Activated effector memory CD4-positive, alpha-beta T cell treated with anti-CD3 and anti-CD28 coated beads, Interleukin-2, amount 50 U/mL, for 16 hours (primary cell): ENCODE results near the gene ANAPC2.
"Not testable (repeated sequence)": the region's sequence is repeated elsewhere in the genome, so short reads cannot be mapped to it uniquely, and the experiment has no call there.

Experiments used
- DNase-seq: peaks from one replicate; pipeline ENCODE4 v3.0.0-alpha.2; 2020

The ANAPC2 gene

GRCh38 chr9:137140151-137141012, 48.0 kb downstream of the ANAPC2 start:
- DNase-seq = no peak

GRCh38 chr9:137139468-137140150, 48.8 kb downstream of the ANAPC2 start:
- DNase-seq = no peak

- DNase-seq = peak; percentile 73
Observed at GRCh38 chr9:137138722-137139467, 49.5 kb downstream of the ANAPC2 start, which contains the start of gene GRIN1. Gene GRIN1 (plus strand): TSS chr9:137139154. CDS start chr9:137139487, 333 bp downstream.

- no peak for DNase-seq
Observed at GRCh38 chr9:137138058-137138721, 50.2 kb downstream of the ANAPC2 start.

- no peak for DNase-seq
Observed at GRCh38 chr9:137136881-137137607, 51.3 kb downstream of the ANAPC2 start.

GRCh38 chr9:137136261-137136880, 52.0 kb downstream of the ANAPC2 start:
- no peak for DNase-seq

- DNase-seq = not testable (repeated sequence)
Observed at GRCh38 chr9:137135154-137135553, 53.2 kb downstream of the ANAPC2 start.

GRCh38 chr9:137134191-137134590, 54.2 kb downstream of the ANAPC2 start:
- DNase-seq = no peak

GRCh38 chr9:137130176-137130755, 58.1 kb downstream of the ANAPC2 start:
- DNase-seq = no peak

- DNase-seq = peak; percentile 96
Observed at GRCh38 chr9:137129456-137130175, 58.7 kb downstream of the ANAPC2 start.

GRCh38 chr9:137128862-137129455, 59.4 kb downstream of the ANAPC2 start:
- peak; percentile 70 for DNase-seq

- peak; percentile 72 for DNase-seq
Observed at GRCh38 chr9:137128158-137128861, 60.0 kb downstream of the ANAPC2 start.

- peak; percentile 70 for DNase-seq
Observed at GRCh38 chr9:137127301-137128157, 60.8 kb downstream of the ANAPC2 start.

GRCh38 chr9:137126786-137127185, 61.6 kb downstream of the ANAPC2 start:
- DNase-seq = no peak
